NB4 (cell line): Measurements from ENCODE around the gene FAN1.

Experiments used
- DNase-seq: peaks from one replicate; pipeline ENCODE4 v3.0.0; 2010; ENCODE audit warnings: low read depth
- H3K4me3 ChIP-seq: one replicate; pipeline ENCODE4 v1.5.1; 2011; ENCODE audit warnings: mild to moderate bottlenecking, low read depth, low read length, moderate library complexity
- CTCF ChIP-seq: IDR thresholded peaks from one replicate; pipeline ENCODE4 v1.5.1; 2012; ENCODE audit warnings: low read depth, low read length
- MAX ChIP-seq: IDR thresholded peaks from 2 replicates; pipeline ENCODE4 v1.6.1; 2011; ENCODE audit warnings: low read depth, low read length
- MYC ChIP-seq: IDR thresholded peaks from 2 replicates; pipeline ENCODE4 v1.6.1; 2011; ENCODE audit warnings: low read depth, low read length
- POLR2A ChIP-seq: IDR thresholded peaks from 2 replicates; pipeline ENCODE4 v1.6.1; 2011; ENCODE audit warnings: mild to moderate bottlenecking; ENCODE audit not compliant: insufficient read length; ENCODE audit errors: extremely low read depth

Gene FAN1

GRCh38 chr15:30922480-30923311 is 19.0 kb downstream of the FAN1 start:
- no peak for TF ChIP-seq MYC
- no peak for TF ChIP-seq POLR2A
- no peak for TF ChIP-seq MAX
- no peak for TF ChIP-seq CTCF
- H3K4me3 ChIP-seq: no peak overlapping the region
- no peak for DNase-seq

- no peak for TF ChIP-seq POLR2A
- no peak for TF ChIP-seq MAX
- TF ChIP-seq CTCF: no peak
- no peak for TF ChIP-seq MYC
- DNase-seq: no peak
- no peak overlapping the region for H3K4me3 ChIP-seq
Measured at GRCh38 chr15:30923429-30923828, 19.7 kb downstream of the FAN1 start.

- no peak for TF ChIP-seq MYC
- TF ChIP-seq POLR2A: no peak
- no peak for TF ChIP-seq CTCF
- no peak for TF ChIP-seq MAX
- no peak for DNase-seq
- H3K4me3 ChIP-seq: no peak overlapping the region
Measured at GRCh38 chr15:30924353-30924752, 20.6 kb downstream of the FAN1 start.

GRCh38 chr15:30925686-30926085 is 22.0 kb downstream of the FAN1 start:
- no peak for DNase-seq
- H3K4me3 ChIP-seq: no peak overlapping the region
- TF ChIP-seq CTCF (no peak), POLR2A (no peak), MAX (no peak), MYC (no peak)

GRCh38 chr15:30926161-30926560 is 22.4 kb downstream of the FAN1 start:
- no peak overlapping the region for H3K4me3 ChIP-seq
- DNase-seq: no peak
- no peak for TF ChIP-seq CTCF
- no peak for TF ChIP-seq MAX
- TF ChIP-seq MYC: no peak
- TF ChIP-seq POLR2A: no peak
